ENCODE data around the gene MAPK10. TPM values are rescaled to one million over a fixed set of nuclear protein-coding genes. Genes with fewer than 3 reads are reported as not detected.

The MAPK10 gene
- total and polyA plus RNA-seq, 2 experiments from 2014 or later: 3.6 to 8.1 TPM

DNA sequence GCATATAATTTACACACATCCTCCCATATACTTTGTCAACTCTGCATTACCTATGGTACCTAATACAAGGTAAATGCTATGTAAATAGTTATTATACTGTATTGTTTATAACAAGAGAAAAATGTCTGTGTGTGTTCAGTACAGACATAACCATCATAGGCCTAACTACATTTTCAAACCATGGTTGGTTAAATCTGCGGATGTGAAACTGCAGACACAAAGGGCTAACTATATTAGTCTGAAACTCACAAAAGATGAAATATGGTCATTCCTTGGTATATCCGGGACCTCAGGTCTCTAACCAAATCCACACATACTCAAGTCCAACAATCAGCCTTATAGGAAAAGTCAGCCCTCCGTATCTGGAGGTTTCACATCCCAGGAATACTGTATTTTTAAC, 13.5 kb downstream of the MAPK10 start (continued):
- TF ChIP-seq, protein P1, sequence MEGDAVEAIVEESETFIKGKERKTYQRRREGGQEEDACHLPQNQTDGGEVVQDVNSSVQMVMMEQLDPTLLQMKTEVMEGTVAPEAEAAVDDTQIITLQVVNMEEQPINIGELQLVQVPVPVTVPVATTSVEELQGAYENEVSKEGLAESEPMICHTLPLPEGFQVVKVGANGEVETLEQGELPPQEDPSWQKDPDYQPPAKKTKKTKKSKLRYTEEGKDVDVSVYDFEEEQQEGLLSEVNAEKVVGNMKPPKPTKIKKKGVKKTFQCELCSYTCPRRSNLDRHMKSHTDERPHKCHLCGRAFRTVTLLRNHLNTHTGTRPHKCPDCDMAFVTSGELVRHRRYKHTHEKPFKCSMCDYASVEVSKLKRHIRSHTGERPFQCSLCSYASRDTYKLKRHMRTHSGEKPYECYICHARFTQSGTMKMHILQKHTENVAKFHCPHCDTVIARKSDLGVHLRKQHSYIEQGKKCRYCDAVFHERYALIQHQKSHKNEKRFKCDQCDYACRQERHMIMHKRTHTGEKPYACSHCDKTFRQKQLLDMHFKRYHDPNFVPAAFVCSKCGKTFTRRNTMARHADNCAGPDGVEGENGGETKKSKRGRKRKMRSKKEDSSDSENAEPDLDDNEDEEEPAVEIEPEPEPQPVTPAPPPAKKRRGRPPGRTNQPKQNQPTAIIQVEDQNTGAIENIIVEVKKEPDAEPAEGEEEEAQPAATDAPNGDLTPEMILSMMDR (conservative IDR thresholded peaks at IDR 0.05; ENCODE audit: low read depth in 2 of 2): no peak
- TF ChIP-seq, protein P2, sequence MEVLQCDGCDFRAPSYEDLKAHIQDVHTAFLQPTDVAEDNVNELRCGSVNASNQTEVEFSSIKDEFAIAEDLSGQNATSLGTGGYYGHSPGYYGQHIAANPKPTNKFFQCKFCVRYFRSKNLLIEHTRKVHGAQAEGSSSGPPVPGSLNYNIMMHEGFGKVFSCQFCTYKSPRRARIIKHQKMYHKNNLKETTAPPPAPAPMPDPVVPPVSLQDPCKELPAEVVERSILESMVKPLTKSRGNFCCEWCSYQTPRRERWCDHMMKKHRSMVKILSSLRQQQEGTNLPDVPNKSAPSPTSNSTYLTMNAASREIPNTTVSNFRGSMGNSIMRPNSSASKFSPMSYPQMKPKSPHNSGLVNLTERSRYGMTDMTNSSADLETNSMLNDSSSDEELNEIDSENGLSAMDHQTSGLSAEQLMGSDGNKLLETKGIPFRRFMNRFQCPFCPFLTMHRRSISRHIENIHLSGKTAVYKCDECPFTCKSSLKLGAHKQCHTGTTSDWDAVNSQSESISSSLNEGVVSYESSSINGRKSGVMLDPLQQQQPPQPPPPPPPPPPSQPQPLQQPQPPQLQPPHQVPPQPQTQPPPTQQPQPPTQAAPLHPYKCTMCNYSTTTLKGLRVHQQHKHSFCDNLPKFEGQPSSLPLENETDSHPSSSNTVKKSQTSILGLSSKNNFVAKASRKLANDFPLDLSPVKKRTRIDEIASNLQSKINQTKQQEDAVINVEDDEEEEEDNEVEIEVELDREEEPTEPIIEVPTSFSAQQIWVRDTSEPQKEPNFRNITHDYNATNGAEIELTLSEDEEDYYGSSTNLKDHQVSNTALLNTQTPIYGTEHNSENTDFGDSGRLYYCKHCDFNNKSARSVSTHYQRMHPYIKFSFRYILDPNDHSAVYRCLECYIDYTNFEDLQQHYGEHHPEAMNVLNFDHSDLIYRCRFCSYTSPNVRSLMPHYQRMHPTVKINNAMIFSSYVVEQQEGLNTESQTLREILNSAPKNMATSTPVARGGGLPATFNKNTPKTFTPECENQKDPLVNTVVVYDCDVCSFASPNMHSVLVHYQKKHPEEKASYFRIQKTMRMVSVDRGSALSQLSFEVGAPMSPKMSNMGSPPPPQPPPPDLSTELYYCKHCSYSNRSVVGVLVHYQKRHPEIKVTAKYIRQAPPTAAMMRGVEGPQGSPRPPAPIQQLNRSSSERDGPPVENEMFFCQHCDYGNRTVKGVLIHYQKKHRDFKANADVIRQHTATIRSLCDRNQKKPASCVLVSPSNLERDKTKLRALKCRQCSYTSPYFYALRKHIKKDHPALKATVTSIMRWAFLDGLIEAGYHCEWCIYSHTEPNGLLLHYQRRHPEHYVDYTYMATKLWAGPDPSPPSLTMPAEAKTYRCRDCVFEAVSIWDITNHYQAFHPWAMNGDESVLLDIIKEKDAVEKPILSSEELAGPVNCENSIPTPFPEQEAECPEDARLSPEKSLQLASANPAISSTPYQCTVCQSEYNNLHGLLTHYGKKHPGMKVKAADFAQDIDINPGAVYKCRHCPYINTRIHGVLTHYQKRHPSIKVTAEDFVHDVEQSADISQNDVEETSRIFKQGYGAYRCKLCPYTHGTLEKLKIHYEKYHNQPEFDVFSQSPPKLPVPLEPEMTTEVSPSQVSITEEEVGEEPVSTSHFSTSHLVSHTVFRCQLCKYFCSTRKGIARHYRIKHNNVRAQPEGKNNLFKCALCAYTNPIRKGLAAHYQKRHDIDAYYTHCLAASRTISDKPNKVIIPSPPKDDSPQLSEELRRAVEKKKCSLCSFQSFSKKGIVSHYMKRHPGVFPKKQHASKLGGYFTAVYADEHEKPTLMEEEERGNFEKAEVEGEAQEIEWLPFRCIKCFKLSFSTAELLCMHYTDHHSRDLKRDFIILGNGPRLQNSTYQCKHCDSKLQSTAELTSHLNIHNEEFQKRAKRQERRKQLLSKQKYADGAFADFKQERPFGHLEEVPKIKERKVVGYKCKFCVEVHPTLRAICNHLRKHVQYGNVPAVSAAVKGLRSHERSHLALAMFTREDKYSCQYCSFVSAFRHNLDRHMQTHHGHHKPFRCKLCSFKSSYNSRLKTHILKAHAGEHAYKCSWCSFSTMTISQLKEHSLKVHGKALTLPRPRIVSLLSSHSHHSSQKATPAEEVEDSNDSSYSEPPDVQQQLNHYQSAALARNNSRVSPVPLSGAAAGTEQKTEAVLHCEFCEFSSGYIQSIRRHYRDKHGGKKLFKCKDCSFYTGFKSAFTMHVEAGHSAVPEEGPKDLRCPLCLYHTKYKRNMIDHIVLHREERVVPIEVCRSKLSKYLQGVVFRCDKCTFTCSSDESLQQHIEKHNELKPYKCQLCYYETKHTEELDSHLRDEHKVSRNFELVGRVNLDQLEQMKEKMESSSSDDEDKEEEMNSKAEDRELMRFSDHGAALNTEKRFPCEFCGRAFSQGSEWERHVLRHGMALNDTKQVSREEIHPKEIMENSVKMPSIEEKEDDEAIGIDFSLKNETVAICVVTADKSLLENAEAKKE (CRISPR knock-in tag; IDR thresholded peaks at IDR 0.05): no peak
- TF ChIP-seq JUNB (IDR thresholded peaks at IDR 0.05; ENCODE audit: unreplicated experiment): no peak

DNA sequence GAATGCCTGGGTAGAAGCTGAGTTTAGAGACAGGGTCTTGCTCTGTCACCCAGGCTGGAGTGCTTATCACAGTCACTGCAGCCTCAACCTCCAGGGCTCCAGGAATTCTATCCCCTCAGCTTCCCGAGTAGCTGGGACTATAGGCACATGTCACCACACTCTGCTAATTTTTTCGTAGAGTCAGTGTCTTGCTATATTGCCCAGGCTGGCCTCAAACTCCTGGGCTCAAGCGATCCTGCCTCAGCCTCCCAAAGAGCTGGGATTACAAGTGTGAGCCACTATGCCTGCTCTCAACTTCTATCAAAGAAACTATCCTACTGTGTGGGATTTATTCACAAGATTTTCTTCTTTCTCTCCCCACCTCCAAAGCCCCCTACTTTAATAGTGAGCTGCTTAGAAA, 15.7 kb downstream of the MAPK10 start:
- no peaks in the 10 kb centered on the region for H3K4me1 ChIP-seq (ENCODE audit: insufficient read depth)
- H3K4me1 Mint-ChIP-seq: peaks cover 3% of the 10 kb centered on the region; the same call in 1 of the 3 replicates
- H3F3A ChIP-seq (replicated peaks; ENCODE audit: low read depth): no peaks in the 10 kb centered on the region
- H3K36me3 Mint-ChIP-seq (ENCODE audit: low read depth): no peaks in the 10 kb centered on the region
- H3K27ac ChIP-seq (ENCODE audit: low read depth): no peak overlapping the region
- H3K27me3 Mint-ChIP-seq (ENCODE audit: insufficient read depth, low read depth, poor library complexity): no peaks in the 10 kb centered on the region
- H3K79me2 ChIP-seq (replicated peaks; ENCODE audit: insufficient read depth): no peaks in the 10 kb centered on the region
- no peaks in the 10 kb centered on the region for H4K20me1 ChIP-seq (replicated peaks; ENCODE audit: insufficient read depth)
- no peak for DNase-seq (ENCODE audit: low spot score)
- no peaks in the 10 kb centered on the region for H3K9me2 ChIP-seq (ENCODE audit: insufficient read depth)
- no peak overlapping the region for H3K27ac Mint-ChIP-seq
- no peak overlapping the region for H3K4me3 Mint-ChIP-seq
- no peaks in the 10 kb centered on the region for H3K27me3 ChIP-seq (ENCODE audit: insufficient read depth)
- H3K4me2 ChIP-seq: no peak overlapping the region
- no peaks in the 10 kb centered on the region for H3K36me3 ChIP-seq (ENCODE audit: insufficient read depth)
- H3K9me3 Mint-ChIP-seq: no peaks in the 10 kb centered on the region
- no peak overlapping the region for H2AFZ ChIP-seq
- no peak overlapping the region for H3K4me3 ChIP-seq
- ATAC-seq: no peak
- TF ChIP-seq, protein P1 (conservative IDR thresholded peaks at IDR 0.05; ENCODE audit: low read depth in 2 of 2): no peak
- TF ChIP-seq, protein P3, sequence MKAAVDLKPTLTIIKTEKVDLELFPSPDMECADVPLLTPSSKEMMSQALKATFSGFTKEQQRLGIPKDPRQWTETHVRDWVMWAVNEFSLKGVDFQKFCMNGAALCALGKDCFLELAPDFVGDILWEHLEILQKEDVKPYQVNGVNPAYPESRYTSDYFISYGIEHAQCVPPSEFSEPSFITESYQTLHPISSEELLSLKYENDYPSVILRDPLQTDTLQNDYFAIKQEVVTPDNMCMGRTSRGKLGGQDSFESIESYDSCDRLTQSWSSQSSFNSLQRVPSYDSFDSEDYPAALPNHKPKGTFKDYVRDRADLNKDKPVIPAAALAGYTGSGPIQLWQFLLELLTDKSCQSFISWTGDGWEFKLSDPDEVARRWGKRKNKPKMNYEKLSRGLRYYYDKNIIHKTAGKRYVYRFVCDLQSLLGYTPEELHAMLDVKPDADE (IDR thresholded peaks at IDR 0.05): no peak
- TF ChIP-seq NANOG (IDR thresholded peaks at IDR 0.05; ENCODE audit: borderline replicate concordance) (no peak), ZNF114 (CRISPR knock-in tag; IDR thresholded peaks at IDR 0.05) (no peak), JUNB (IDR thresholded peaks at IDR 0.05; ENCODE audit: unreplicated experiment) (no peak), ZNF331 (CRISPR knock-in tag; IDR thresholded peaks at IDR 0.05; ENCODE audit: low read depth) (no peak)

Data from GM23338 (cell line).